Stomach (tissue), 4 donors: Measurements from ENCODE around the gene TSSK1B.

Source experiments
- CTCF ChIP-seq, 7 experiments: fragments of 450-650 bp in 4 of 7; fragments of 200-600 bp in 3 of 7; sonication (generic) in 3 of 7; IDR thresholded peaks; one replicate each; pipeline ENCODE4 v1.5.1; 2016 to 2019; ENCODE audit warnings: antibody characterized with exemption in 7 of 7, control low read depth in 2 of 7, mild to moderate bottlenecking in 1 of 7
- EP300 ChIP-seq: sonication (generic); formaldehyde crosslinking; IDR thresholded peaks from one replicate; pipeline ENCODE4 v1.6.1; 2017; ENCODE audit warnings: antibody characterized with exemption
- POLR2A ChIP-seq, 4 donors: fragments of 450-650 bp; IDR thresholded peaks; one replicate each; pipeline ENCODE4 v1.6.1; 2016; ENCODE audit warnings: antibody characterized with exemption in 4 of 4, control low read depth in 2 of 4, mild to moderate bottlenecking in 1 of 4, moderate library complexity in 1 of 4
- POLR2AphosphoS5 ChIP-seq, 3 donors: sonication (generic); formaldehyde crosslinking; IDR thresholded peaks; one replicate each; pipeline ENCODE4 v1.6.1; 2016; ENCODE audit warnings: antibody characterized with exemption in 3 of 3

DNA sequence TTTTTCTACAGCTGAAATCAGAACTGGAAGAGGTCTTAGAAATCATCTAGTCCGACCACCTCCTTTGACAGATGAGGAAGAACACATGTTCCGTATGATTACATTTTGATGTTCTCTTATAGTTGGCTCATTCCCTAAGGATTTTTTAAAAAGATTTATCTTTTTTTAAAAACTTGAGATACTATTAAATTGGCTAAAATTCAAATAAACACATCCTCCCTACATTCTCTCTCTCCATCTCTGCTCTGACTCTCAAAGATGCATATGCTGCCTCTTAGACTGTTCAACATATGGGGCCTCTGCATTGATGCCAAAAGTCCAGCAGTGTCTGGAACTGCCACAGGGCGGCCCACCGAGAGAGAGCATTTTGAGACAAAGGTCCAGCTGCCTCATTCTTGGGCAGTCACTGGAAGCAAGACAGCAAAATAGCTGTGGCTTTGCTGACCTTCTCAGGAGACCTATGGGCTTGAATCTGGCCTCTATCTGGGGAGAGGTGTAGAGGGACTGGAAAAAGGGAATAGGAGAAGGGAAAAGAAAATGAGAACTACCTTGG lies 12.8 kb upstream of the TSSK1B start:
- TF ChIP-seq CTCF (IDR thresholded peaks at IDR 0.05) (no peak), POLR2AphosphoS5 (IDR thresholded peaks at IDR 0.05) (no peak), POLR2A (IDR thresholded peaks at IDR 0.05) (no peak), EP300 (no peak)
